ENCODE measurements around the gene FOXA3.
"Not testable (repeated sequence)": the region's sequence is repeated elsewhere in the genome, so short reads cannot be mapped to it uniquely, and the experiment has no call there.

Gene FOXA3

GRCh38 chr19:45828945-45829344 is 35.2 kb upstream of the FOXA3 start:
- DNase-seq = no peak

GRCh38 chr19:45834970-45835369 is 29.2 kb upstream of the FOXA3 start:
- no peak for DNase-seq

GRCh38 chr19:45842198-45842597 is 21.9 kb upstream of the FOXA3 start:
- DNase-seq = no peak

GRCh38 chr19:45847663-45848062 is 16.5 kb upstream of the FOXA3 start:
- DNase-seq = no peak

DNA sequence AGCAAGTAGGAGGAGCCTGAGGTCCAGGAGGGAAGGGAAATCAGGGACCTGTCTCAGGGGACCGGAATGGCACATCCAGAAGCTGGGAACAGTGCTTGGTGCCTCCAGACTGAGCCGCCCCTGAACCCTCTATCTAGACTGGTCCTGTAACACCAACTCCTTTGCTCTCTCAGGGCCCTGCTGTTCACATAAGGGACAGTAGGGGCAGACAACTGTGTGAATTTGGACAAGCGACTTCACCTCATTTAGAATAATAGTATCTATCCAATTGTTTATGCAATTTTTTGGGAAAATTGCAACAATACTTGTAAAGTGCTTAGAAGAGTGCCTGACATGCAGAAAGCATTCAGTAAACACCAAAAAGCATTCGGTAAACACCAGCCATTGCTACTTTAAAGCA is 15.2 kb upstream of the FOXA3 start:
- no peak for DNase-seq

- DNase-seq = no peak
These were observed 11.9 kb upstream of the FOXA3 start for GRCh38 chr19:45852145-45852750.

DNA sequence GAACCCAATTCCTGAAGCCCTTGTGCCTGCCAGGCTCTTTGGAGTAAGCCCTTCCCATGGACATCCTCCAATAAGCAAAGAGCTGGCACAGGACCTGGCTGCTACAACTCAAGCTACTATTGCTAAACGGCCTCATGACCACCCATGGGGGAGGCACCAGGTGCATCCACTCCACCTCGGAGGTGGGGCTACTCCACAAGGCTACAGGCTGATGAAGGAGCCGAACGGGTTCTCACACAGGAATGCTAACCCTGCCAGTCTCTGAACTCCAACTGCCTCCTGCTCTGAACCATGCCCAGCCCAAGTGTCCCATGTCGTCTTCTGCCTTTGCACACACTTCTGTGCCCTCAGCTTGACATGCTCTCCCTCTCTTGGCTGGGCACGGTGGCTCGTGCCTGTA is 11.1 kb upstream of the FOXA3 start:
- DNase-seq = no peak

GRCh38 chr19:45854167-45854778 is 9.9 kb upstream of the FOXA3 start:
- DNase-seq = no peak

GRCh38 chr19:45860359-45861259 is 3.5 kb upstream of the FOXA3 start:
- no peak for DNase-seq

DNA sequence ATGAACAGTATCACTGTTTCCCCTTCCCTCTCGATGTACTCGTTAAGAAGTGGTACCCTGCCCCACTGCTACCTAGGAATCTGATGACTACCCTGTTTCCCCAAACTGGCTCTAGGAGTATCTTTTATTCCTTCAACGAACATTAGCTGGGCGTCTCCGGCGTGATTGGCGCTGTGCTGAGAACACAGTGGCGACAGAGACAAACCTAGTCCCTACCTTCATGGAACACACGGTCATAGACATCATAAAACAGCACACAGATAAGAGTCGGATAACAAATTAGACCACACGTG is 1.9 kb upstream of the FOXA3 start:
- DNase-seq = no peak

GRCh38 chr19:45862564-45863334 is 1.4 kb upstream of the FOXA3 start, which contains the start of gene SYMPK:
Gene SYMPK (minus strand): TSS chr19:45863147. CDS start chr19:45854495, 8,652 bp downstream.
- DNase-seq = peak; percentile 98

GRCh38 chr19:45863335-45863839 is 739 bp upstream of the FOXA3 start:
- no peak for DNase-seq

- no peak for DNase-seq
These were observed 530 bp downstream of the FOXA3 start for GRCh38 chr19:45864629-45865082.

DNA sequence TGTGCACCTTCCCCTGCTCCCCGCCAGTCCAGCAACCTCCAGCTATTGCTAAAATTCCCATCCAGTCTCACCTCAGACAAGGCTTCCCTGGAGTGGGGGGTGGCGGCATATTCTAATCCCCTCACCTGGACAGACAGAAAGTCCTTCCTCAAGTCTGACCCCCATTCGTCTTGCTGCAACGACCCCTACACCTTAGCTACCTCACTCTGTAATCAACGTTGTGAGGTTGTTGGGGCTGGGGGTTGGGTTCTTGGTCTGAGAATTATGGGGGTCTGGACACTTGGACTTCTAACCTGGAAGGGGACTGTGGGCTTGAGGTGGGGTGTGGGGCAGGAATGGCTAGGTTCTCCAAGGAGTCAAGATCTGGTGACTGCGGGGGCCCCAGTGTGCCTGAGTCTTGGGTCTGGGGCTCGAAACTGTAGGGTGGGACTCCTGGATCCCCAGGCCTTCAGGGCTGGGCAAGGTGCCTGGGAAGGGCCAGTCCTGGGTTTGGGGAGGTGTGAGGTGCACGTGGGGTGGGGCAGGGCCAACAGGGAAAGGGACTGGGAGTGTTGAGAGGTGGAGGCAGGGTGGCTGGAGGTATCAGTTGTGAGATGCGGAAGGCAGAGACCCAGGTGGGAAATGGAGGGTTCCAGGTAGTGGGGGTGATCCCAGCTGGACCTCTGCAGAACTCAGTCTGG is 1.3 kb downstream of the FOXA3 start:
- DNase-seq = no peak

- no peak for DNase-seq
These were observed 2.5 kb downstream of the FOXA3 start for GRCh38 chr19:45866400-45867176.

DNA sequence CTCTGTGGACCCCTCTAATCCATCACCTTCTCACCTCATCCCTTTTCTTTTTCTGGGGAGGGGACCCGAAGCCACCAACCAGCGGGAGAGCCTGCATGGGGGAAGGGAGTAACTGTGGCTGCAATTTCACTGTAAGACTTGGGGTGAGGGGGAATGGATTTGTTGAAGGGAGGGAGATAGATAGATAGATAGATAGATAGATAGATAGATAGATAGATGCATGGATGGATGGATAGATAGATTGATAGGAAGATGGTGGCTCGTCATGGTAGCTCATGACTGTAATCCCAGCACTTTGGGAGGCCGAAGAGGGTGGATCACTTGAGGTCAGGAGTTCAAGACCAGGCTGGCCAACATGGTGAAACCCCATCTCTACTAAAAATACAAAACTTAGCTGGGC is 3.1 kb downstream of the FOXA3 start:
- DNase-seq = not testable (repeated sequence)

DNA sequence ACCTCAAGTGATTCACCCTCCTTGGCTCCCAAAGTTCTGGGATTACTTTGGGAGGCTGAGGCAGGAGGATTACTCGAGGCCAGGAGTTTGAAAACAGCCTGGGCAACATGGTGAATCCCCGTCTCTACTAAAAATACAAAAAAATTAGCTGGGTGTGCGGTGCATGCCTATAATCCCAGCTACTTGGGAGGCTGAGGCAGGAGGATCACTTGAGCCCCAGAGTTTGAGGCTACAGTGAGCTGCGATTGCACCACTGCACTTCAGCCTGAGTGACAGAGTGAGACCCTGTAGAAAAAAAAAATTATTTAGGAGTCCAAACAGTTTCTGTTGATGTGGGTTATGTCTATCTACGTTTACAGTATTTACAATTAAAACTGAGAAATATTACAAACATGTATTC is 6.7 kb downstream of the FOXA3 start:
- no peak for DNase-seq

GRCh38 chr19:45872095-45872919 is 8.2 kb downstream of the FOXA3 start:
- DNase-seq = no peak

DNA sequence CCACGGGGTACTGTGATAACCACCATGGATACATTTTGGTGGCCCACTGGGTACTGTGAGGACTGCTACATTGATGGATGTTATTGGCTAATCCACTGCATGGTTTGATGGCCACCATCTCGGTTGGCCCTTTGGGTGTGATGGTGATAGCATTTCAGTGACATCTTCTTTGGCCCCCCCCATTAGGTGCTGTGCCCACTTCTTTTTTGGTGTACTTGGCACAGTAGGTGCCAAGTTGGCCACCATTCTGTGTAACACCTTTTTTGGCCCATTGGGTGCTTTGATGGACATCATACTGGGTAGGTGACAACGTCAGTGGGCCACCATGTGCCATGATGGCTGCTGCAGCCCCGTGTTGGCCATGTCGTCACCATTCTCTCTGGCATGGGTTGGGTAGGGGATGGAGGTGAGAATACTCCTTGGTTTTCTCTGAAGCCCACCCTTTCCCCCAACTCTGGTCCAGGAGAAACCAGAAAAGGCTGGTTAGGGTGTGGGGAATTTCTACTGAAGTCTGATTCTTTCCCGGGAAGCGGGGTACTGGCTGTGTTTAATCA is 9.2 kb downstream of the FOXA3 start:
- no peak for DNase-seq

GRCh38 chr19:45874620-45874966 is 10.5 kb downstream of the FOXA3 start:
- DNase-seq = no peak

DNA sequence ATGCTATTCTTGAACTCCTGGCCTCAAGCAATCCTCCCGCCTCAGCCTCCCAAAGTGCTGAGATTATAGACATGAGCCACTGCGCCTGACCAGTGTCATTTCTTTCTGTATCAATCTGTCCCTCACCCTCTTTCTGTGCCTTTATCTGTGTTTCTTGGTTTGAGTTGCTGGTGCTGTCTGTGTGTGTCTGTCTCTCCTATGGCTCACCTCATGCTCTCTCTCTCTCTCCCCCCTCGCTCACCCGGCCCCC is 12.0 kb downstream of the FOXA3 start:
- no peak for DNase-seq
